Suprapubic skin (tissue), 4 donors: ENCODE results near the gene PNPLA4. TPM values are rescaled to one million over a fixed set of nuclear protein-coding genes. Genes with fewer than 3 reads are reported as not detected.

ENCODE experiments used
- DNase-seq, 2 donors: peaks; one replicate each; pipeline ENCODE4 v3.0.0-alpha.2; 2019; ENCODE audit warnings: low spot score in 2 of 2
- H3K27ac ChIP-seq: fragments of 200-600 bp; sonication (generic); one replicate; pipeline ENCODE4 v1.5.1; 2019
- H3K27me3 ChIP-seq: fragments of 200-600 bp; sonication (generic); one replicate; pipeline ENCODE4 v1.5.1; 2019
- H3K36me3 ChIP-seq: fragments of 200-600 bp; sonication (generic); one replicate; pipeline ENCODE4 v1.5.1; 2019
- H3K4me1 ChIP-seq: fragments of 200-600 bp; sonication (generic); one replicate; pipeline ENCODE4 v1.5.1; 2019
- H3K4me3 ChIP-seq: fragments of 200-600 bp; sonication (generic); one replicate; pipeline ENCODE4 v1.5.1; 2019; ENCODE audit warnings: mild to moderate bottlenecking
- H3K9me3 ChIP-seq: fragments of 200-600 bp; sonication (generic); one replicate; pipeline ENCODE4 v1.5.1; 2019
- EP300 ChIP-seq: sonication (generic); formaldehyde crosslinking; IDR thresholded peaks from one replicate; pipeline ENCODE4 v1.6.1; 2017; ENCODE audit warnings: antibody characterized with exemption
- POLR2A ChIP-seq, 2 donors: fragments of 450-650 bp; IDR thresholded peaks; one replicate each; pipeline ENCODE4 v1.6.1; 2017; ENCODE audit warnings: antibody characterized with exemption in 2 of 2, mild to moderate bottlenecking in 2 of 2, moderate library complexity in 2 of 2
- POLR2AphosphoS5 ChIP-seq, 3 donors: sonication (generic); formaldehyde crosslinking; IDR thresholded peaks; one replicate each; pipeline ENCODE4 v1.6.1; 2017; ENCODE audit warnings: antibody characterized with exemption in 3 of 3
- WGBS: methylation state at CpG from one replicate; pipeline ENCODE4 v1.1.5; 2018; 5-methylcytosine and 5-hydroxymethylcytosine counted together
- total RNA-seq, 4 donors: library from RNA; depleted of rRNA; stranded (reverse); fragments of >200 nt; gene quantifications; one replicate each; pipeline ENCODE4 v1.1.0, GENCODE V29; 2016
- TF ChIP-seq, protein P1 (sequence below), 2 donors: fragments of 200-600 bp in 1 of 2; fragments of 450-650 bp in 1 of 2; sonication (generic) in 1 of 2; IDR thresholded peaks; one replicate each; pipeline ENCODE4 v1.5.1; 2016 to 2019; ENCODE audit warnings: antibody characterized with exemption in 2 of 2, mild to moderate bottlenecking in 1 of 2, moderate library complexity in 1 of 2

PNPLA4 gene
- total RNA-seq, 4 donors from 2014 or later, result 10.9 to 15.7 (median 12.1) TPM

DNA sequence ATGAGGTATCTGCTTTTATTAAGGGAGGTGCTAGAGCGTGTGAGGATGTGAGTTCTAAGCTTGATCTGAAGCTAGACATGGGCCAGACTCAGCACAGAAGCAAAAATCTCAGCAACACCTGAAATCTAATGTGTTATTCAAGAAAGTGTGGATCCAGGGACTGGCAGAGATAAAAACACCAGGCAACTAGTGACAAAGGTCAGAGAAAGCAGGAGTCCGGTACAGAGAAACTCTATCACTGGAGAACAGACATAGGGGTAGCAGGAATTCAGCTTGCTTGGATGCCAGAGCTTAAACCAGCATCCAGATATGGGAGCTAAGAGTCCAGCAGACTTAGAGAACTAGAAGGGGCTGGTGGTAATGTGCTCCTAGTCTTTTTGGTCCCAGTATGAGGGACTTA is 50.3 kb downstream of the PNPLA4 start:
- WGBS, result 91% methylated on average over 2 of the region's 2 CpGs
- Histone ChIP-seq H3K9me3 (no peaks in the 10 kb centered on the region), H3K4me1 (no peaks in the 10 kb centered on the region), H3K27ac (no peak overlapping the region), H3K4me3 (no peak overlapping the region), H3K36me3 (no peaks in the 10 kb centered on the region), H3K27me3 (no peaks in the 10 kb centered on the region)
- DNase-seq, result no peak
- no peak for TF ChIP-seq POLR2A (IDR thresholded peaks at IDR 0.05)

- TF ChIP-seq EP300 (no peak), POLR2A (IDR thresholded peaks at IDR 0.05) (no peak), POLR2AphosphoS5 (IDR thresholded peaks at IDR 0.05) (no peak)
- TF ChIP-seq, protein P1, sequence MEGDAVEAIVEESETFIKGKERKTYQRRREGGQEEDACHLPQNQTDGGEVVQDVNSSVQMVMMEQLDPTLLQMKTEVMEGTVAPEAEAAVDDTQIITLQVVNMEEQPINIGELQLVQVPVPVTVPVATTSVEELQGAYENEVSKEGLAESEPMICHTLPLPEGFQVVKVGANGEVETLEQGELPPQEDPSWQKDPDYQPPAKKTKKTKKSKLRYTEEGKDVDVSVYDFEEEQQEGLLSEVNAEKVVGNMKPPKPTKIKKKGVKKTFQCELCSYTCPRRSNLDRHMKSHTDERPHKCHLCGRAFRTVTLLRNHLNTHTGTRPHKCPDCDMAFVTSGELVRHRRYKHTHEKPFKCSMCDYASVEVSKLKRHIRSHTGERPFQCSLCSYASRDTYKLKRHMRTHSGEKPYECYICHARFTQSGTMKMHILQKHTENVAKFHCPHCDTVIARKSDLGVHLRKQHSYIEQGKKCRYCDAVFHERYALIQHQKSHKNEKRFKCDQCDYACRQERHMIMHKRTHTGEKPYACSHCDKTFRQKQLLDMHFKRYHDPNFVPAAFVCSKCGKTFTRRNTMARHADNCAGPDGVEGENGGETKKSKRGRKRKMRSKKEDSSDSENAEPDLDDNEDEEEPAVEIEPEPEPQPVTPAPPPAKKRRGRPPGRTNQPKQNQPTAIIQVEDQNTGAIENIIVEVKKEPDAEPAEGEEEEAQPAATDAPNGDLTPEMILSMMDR (IDR thresholded peaks at IDR 0.05), result no peak
- H3K9me3 ChIP-seq, result no peaks in the 10 kb centered on the region
- H3K27me3 ChIP-seq, result no peaks in the 10 kb centered on the region
- WGBS, result 54% methylated on average over 4 of the region's 4 CpGs
- H3K4me1 ChIP-seq, result no peaks in the 10 kb centered on the region
- H3K36me3 ChIP-seq, result no peaks in the 10 kb centered on the region
- H3K27ac ChIP-seq, result no peak overlapping the region
- no peak for DNase-seq
- no peak overlapping the region for H3K4me3 ChIP-seq
These were observed 55.2 kb downstream of the PNPLA4 start for GRCh38 chrX:7872042-7872441.

- WGBS, result 20% methylated on average over 1 of the region's 1 CpG
- Histone ChIP-seq H3K36me3 (no peaks in the 10 kb centered on the region), H3K27ac (no peak overlapping the region), H3K27me3 (no peaks in the 10 kb centered on the region), H3K4me3 (no peak overlapping the region), H3K4me1 (no peaks in the 10 kb centered on the region), H3K9me3 (no peaks in the 10 kb centered on the region)
- TF ChIP-seq, protein P1 (IDR thresholded peaks at IDR 0.05), result no peak
- no peak for TF ChIP-seq POLR2A (IDR thresholded peaks at IDR 0.05)
- TF ChIP-seq POLR2AphosphoS5 (IDR thresholded peaks at IDR 0.05), result no peak
- TF ChIP-seq EP300, result no peak
- no peak for DNase-seq
These were observed 75.0 kb downstream of the PNPLA4 start for GRCh38 chrX:7852166-7852565.

Other genes with a start within 250 kb of the PNPLA4 start
- not detected for gene VCX, start 84.2 kb downstream of the PNPLA4 start, total RNA-seq
- gene VCX2, start 243.9 kb upstream of the PNPLA4 start, total RNA-seq, result not detected